Tibial nerve (tissue), 4 donors: Measurements from ENCODE around the gene PRKAR1A. TPM values are rescaled to one million over a fixed set of nuclear protein-coding genes. Genes with fewer than 3 reads are reported as not detected.
"Not testable (repeated sequence)": the region's sequence is repeated elsewhere in the genome, so short reads cannot be mapped to it uniquely, and the experiment has no call there.

Experiments used
- DNase-seq, 2 donors: peaks; one replicate each; pipeline ENCODE4 v3.0.0-alpha.2; 2019; ENCODE audit warnings: low spot score in 2 of 2
- H3K27ac ChIP-seq, 4 donors: fragments of 200-600 bp; sonication (generic) in 3 of 4; one replicate each; pipeline ENCODE4 v1.5.1; 2017 to 2019; ENCODE audit warnings: mild to moderate bottlenecking in 1 of 4
- H3K27me3 ChIP-seq, 2 donors: fragments of 200-600 bp; sonication (generic) in 1 of 2; one replicate each; pipeline versions ENCODE4 v1.5.1 to v1.6.0; 2017 to 2019
- H3K36me3 ChIP-seq, 3 donors: fragments of 200-600 bp; sonication (generic); one replicate each; pipeline ENCODE4 v1.5.1; 2018 to 2019
- H3K4me1 ChIP-seq, 4 donors: fragments of 200-600 bp; sonication (generic) in 3 of 4; one replicate each; pipeline ENCODE4 v1.5.1; 2017 to 2019
- H3K4me3 ChIP-seq, 4 donors: fragments of 200-600 bp; sonication (generic) in 3 of 4; one replicate each; pipeline ENCODE4 v1.5.1; 2017 to 2019; ENCODE audit warnings: mild to moderate bottlenecking in 1 of 4, moderate library complexity in 1 of 4
- H3K9me3 ChIP-seq, 4 donors: fragments of 200-600 bp; sonication (generic) in 3 of 4; one replicate each; pipeline ENCODE4 v1.5.1; 2017 to 2019
- EP300 ChIP-seq, 2 donors: sonication (generic); formaldehyde crosslinking; IDR thresholded peaks; one replicate each; pipeline ENCODE4 v1.6.1; 2017; ENCODE audit warnings: antibody characterized with exemption in 2 of 2, mild to moderate bottlenecking in 1 of 2
- POLR2A ChIP-seq, 2 donors: fragments of 450-650 bp; IDR thresholded peaks; one replicate each; pipeline ENCODE4 v1.6.1; 2017; ENCODE audit warnings: antibody characterized with exemption in 2 of 2, mild to moderate bottlenecking in 2 of 2, moderate library complexity in 2 of 2
- WGBS, 2 donors: methylation state at CpG; one replicate each; pipeline ENCODE4 v1.1.5; 2018; 5-methylcytosine and 5-hydroxymethylcytosine counted together
- total RNA-seq, 4 donors: library from RNA; depleted of rRNA; stranded (reverse); fragments of >200 nt; gene quantifications; one replicate each; pipeline ENCODE4 v1.1.0, GENCODE V29; 2016
- TF ChIP-seq, protein P1 (sequence below), 5 experiments: fragments of 200-600 bp in 3 of 5; fragments of 450-650 bp in 2 of 5; sonication (generic) in 3 of 5; IDR thresholded peaks; one replicate each; pipeline ENCODE4 v1.5.1; 2016 to 2019; ENCODE audit warnings: antibody characterized with exemption in 5 of 5, mild to moderate bottlenecking in 3 of 5, moderate library complexity in 2 of 5

PRKAR1A gene
- total RNA-seq, 4 donors from 2014 or later, result 327 to 494 (median 406) TPM

DNA sequence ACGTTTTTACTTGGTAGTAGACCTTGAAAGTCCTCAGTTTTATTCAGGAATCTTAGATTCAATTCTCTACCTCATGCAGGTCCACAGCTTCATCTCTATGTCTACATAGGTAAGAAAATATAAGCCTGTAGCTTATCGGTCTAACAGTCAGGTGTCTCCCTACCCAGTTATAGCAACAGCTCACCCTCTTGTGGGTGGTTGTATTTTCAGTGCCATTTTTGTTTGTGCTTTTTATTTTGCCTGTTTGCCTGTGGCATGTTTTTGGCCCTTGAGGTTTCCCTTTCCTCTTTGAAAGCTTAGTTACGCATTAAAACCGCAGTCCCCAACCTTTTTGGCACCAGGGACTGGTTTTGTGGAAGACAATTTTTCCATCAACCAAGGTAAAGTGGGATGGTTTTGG is 31.3 kb upstream of the PRKAR1A start:
- no peaks in the 10 kb centered on the region for H3K36me3 ChIP-seq
- WGBS, 2 donors, result 84 to 88% methylated on average over 4 of the region's 4 CpGs
- no peak for TF ChIP-seq POLR2A (IDR thresholded peaks at IDR 0.05)
- DNase-seq, result no peak
- no peak overlapping the region for H3K27ac ChIP-seq
- H3K27me3 ChIP-seq, result no peaks in the 10 kb centered on the region
- H3K9me3 ChIP-seq, result no peaks in the 10 kb centered on the region
- peaks cover 0 to 9% (median 4%) of the 10 kb centered on the region in 4 donors for H3K4me1 ChIP-seq
- H3K4me3 ChIP-seq, result no peak overlapping the region

DNA sequence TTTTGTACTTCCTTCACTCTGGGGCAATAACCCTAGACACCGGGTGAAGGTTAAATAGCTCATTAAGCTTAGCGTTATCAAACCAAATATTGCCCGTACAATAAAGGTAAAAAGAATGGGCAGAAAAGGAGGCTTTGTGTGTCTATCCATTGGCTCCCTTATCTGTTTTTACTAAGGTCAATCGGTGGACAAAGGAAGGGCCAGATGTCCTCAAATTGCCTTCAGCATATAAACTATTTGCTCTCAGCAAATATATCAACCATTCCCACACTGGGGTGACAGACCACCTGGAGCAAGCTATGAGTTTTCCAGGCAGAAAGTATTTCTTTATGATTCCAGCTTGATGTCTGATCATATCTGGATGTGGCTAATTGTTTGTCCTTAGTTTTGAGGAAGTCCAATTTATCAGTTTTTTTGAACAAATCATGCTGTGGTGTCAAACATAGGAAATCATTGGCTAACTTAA is 29.6 kb upstream of the PRKAR1A start:
- H3K27ac ChIP-seq, result no peak overlapping the region
- H3K27me3 ChIP-seq, result no peaks in the 10 kb centered on the region
- peaks cover 0 to 9% (median 4%) of the 10 kb centered on the region in 4 donors for H3K4me1 ChIP-seq
- no peak overlapping the region for H3K4me3 ChIP-seq
- H3K36me3 ChIP-seq, result no peaks in the 10 kb centered on the region
- no peak for DNase-seq
- WGBS, 2 donors, result 34 to 38% methylated on average over 4 of the region's 4 CpGs
- H3K9me3 ChIP-seq, result no peaks in the 10 kb centered on the region
- TF ChIP-seq EP300 (IDR thresholded peaks at IDR 0.05) (no peak), POLR2A (IDR thresholded peaks at IDR 0.05) (no peak)
- TF ChIP-seq, protein P1, sequence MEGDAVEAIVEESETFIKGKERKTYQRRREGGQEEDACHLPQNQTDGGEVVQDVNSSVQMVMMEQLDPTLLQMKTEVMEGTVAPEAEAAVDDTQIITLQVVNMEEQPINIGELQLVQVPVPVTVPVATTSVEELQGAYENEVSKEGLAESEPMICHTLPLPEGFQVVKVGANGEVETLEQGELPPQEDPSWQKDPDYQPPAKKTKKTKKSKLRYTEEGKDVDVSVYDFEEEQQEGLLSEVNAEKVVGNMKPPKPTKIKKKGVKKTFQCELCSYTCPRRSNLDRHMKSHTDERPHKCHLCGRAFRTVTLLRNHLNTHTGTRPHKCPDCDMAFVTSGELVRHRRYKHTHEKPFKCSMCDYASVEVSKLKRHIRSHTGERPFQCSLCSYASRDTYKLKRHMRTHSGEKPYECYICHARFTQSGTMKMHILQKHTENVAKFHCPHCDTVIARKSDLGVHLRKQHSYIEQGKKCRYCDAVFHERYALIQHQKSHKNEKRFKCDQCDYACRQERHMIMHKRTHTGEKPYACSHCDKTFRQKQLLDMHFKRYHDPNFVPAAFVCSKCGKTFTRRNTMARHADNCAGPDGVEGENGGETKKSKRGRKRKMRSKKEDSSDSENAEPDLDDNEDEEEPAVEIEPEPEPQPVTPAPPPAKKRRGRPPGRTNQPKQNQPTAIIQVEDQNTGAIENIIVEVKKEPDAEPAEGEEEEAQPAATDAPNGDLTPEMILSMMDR (IDR thresholded peaks at IDR 0.05), result no peak

DNA sequence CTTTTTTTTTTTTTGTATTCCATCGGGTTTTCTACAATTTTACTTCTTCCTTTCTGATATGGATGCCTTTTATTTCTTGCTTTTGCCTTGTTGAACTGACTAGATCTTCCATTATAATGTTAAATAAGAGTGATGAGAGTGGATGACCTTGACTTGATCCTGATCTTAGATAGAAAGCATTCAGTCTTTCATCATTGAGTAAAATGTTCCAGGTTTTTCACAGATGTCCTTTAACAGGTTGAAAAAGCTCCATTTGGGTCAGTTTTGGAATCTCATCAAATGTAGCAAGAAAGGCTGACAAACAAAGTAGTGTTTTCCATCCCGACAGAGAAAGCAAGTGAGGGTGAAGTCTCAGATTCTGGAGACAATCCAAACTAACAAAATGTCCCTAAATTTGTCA is 27.8 kb upstream of the PRKAR1A start:
- no peaks in the 10 kb centered on the region for H3K9me3 ChIP-seq
- 51 to 53% methylated on average over 2 of the region's 2 CpGs for WGBS, 2 donors
- TF ChIP-seq EP300 (IDR thresholded peaks at IDR 0.05) (no peak), POLR2A (IDR thresholded peaks at IDR 0.05) (no peak)
- TF ChIP-seq, protein P1 (IDR thresholded peaks at IDR 0.05), result no peak
- H3K27me3 ChIP-seq, result no peaks in the 10 kb centered on the region
- peaks cover 0 to 9% (median 4%) of the 10 kb centered on the region in 4 donors for H3K4me1 ChIP-seq
- H3K4me3 ChIP-seq, result no peak overlapping the region
- H3K36me3 ChIP-seq, result no peaks in the 10 kb centered on the region
- peak overlapping the region in 1 of 4 donors; percentile 11 for H3K27ac ChIP-seq
- no peak for DNase-seq

DNA sequence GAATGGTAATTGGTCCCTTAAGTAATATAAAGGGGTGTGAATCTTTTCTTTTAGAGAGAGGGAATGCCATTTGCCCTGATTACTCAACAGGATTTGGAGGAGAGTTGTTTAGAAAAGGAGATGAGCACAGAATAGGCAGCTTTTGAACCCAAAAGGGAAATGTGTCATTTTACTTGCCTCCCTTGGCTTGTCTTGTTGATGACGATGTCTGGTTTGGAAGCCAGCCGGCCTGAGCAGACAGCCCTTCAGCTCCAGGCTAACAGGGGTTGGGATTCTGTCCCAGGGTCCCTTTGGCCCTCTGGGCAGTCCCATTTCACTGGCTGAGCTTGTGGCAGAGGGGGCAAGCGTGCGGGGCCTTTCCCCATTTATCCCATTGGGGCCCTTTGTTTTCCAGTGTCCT is 22.3 kb upstream of the PRKAR1A start:
- peaks cover 0 to 35% (median 5%) of the 10 kb centered on the region in 4 donors for H3K4me1 ChIP-seq
- H3K9me3 ChIP-seq, result no peaks in the 10 kb centered on the region
- H3K4me3 ChIP-seq, result no peak overlapping the region
- 57 to 70% methylated on average over 4 of the region's 4 CpGs for WGBS, 2 donors
- no peak overlapping the region for H3K27ac ChIP-seq
- DNase-seq, result no peak
- no peaks in the 10 kb centered on the region for H3K27me3 ChIP-seq
- H3K36me3 ChIP-seq, result no peaks in the 10 kb centered on the region
- TF ChIP-seq, protein P1 (IDR thresholded peaks at IDR 0.05), result no peak
- TF ChIP-seq POLR2A (IDR thresholded peaks at IDR 0.05) (no peak), EP300 (IDR thresholded peaks at IDR 0.05) (no peak)

DNA sequence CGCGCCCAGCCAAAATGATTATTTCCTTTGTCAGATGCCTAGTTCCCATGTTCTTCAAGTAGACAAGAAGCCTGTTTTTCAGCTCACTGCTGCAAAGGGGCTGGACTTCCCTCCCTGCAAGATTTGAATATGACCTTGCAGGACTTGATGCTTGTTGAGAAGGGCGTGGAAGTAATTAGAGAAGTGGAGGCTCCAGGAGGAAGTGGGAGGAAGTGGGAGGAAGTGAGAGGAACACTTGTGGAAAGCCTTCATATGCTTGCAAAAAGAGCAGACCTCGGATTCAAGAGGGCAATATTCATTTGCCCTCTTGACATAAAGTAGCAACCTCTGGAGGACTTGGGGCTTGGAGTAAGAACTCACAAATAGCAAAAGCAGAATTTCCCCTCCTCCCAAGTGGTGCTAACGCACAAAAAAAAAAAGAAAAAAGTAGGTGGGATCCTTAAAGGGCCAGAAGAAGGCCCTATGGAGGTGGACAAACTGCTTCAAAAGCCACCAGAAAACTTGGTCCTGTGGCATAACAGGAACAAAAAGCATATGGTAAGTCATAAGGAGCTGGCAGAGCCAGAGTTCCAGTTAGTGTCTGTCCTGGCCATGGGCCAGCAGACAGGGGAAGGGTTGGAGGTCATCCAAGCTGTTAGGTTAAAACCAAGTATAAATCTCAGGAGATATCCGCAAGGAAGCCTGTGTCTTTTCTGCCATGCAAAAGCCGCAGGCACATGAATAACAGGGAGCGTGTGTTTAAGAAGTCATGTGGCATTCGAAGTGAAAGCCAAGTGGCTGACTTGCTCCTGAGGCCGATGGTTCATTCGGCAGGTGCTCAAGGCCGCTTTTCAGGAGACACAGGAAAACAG is 20.6 kb upstream of the PRKAR1A start:
- H3K4me3 ChIP-seq, result no peak overlapping the region
- TF ChIP-seq, protein P1 (IDR thresholded peaks at IDR 0.05), result no peak
- peak in 1 of 2 donors; percentile 30 for TF ChIP-seq EP300 (IDR thresholded peaks at IDR 0.05)
- peaks cover 0 to 32% (median 2%) of the 10 kb centered on the region in 4 donors for H3K4me1 ChIP-seq
- no peaks in the 10 kb centered on the region for H3K27me3 ChIP-seq
- no peaks in the 10 kb centered on the region for H3K36me3 ChIP-seq
- 56 to 59% methylated on average over 12 of the region's 12 CpGs for WGBS, 2 donors
- H3K9me3 ChIP-seq, result no peaks in the 10 kb centered on the region
- DNase-seq, result peak in 1 of 2 donors; percentile 24
- peak overlapping the region in 2 of 4 donors; percentile 9 to 57 for H3K27ac ChIP-seq

DNA sequence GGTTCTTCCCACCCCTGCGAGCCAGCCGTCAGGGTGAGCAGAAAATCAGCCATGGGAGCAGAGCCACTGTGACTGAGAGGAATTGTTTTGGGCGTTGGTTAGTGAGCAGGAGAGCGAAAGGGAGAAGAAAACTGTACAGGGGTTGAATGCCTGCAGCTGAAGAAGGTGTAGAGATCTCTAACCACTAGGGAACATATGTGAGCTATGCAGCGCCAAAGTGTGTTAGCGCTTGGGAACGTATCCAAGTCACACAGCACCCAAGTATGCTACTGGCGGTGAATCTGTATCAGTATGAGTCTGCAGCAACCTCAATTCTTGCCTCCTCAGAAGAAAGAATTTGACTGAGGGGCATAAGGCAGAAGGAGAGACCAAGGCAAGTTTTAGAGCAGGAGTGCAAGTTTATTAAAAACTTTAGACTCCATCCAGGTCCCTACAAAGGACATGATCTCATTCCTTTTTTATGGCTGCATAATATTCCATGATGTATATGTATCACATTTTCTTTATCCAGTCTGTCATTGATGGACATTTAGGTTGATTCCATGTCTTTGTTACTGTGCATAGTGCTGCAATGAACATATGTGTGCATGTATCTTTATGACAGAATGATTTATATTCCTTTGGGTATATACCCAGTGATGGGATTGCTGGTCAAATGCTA is 19.7 kb upstream of the PRKAR1A start:
- Histone ChIP-seq H3K27ac (peak overlapping the region in 2 of 4 donors; percentile 9 to 50), H3K4me1 (peaks cover 0 to 32% (median 2%) of the 10 kb centered on the region in 4 donors)
- not testable (repeated sequence) for DNase-seq, H3K4me3 ChIP-seq, H3K36me3 ChIP-seq, H3K9me3 ChIP-seq, H3K27me3 ChIP-seq
- 84 to 89% methylated on average over 8 of the region's 8 CpGs for WGBS, 2 donors
